Measurements from ENCODE around the gene DYNC1LI1.

DYNC1LI1 gene

DNA sequence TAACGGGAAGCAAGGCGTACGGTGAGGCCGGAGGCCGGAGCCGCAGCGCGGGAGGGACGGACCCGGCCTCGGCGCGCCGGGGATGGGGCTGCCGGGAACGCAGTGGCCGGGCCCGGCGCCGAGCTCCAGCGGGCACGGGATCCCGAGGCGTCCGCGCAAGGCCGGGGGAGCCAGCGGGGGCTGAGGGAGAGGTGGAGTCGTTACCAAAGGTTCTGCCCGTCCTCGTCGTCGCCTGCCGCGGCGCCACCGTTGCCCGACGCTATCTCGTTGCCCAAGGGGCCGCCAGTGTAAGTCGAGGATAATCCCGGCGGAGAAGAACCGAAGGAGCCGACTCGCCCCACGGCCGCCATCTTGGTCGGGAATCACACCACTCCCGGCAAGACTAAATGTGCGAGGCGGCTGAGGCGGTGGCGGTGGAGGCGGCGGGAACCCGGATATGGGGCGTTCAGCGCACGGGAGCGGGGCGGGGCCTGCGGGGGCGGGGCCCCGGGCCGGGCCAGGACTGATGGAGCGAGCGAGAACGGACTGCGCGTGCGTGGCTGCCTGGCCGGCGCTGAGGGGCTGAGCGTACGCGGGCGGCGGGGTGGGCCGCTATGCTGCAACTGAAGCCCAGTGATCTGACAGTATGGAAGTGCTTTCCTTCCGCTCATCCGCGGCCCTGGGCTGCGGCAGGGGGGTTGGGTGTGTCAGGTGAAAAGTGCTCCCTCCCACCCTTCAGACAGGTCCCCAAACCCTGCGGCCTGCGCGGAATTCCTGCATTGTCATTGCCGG, at the start of gene DYNC1LI1:
Gene DYNC1LI1 (minus strand): TSS at position 438 of the 771 bp plus-strand sequence. CDS start 88 bp downstream, at position 350.
- DNase-seq = peak; percentile 78 to 96 (median 92)

DNA sequence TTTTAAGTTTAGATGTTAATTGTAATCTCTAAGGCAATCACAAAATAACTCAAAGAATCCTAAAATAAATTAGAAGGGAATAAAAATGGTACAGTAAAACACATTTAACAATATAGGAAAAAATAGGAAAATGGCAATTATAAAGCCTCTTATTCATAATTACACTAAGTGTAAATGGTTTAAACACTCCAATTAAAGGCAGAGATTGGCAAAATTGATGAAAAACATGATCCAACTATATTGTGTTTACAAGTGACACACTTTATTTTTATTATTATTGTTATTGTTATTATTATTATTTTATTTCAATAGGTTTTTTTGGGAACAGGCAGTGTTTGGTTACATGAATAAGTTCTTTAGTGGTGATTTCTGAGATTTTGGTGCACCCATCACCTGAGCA, 48.7 kb upstream of the DYNC1LI1 start:
- DNase-seq = no peak

DNA sequence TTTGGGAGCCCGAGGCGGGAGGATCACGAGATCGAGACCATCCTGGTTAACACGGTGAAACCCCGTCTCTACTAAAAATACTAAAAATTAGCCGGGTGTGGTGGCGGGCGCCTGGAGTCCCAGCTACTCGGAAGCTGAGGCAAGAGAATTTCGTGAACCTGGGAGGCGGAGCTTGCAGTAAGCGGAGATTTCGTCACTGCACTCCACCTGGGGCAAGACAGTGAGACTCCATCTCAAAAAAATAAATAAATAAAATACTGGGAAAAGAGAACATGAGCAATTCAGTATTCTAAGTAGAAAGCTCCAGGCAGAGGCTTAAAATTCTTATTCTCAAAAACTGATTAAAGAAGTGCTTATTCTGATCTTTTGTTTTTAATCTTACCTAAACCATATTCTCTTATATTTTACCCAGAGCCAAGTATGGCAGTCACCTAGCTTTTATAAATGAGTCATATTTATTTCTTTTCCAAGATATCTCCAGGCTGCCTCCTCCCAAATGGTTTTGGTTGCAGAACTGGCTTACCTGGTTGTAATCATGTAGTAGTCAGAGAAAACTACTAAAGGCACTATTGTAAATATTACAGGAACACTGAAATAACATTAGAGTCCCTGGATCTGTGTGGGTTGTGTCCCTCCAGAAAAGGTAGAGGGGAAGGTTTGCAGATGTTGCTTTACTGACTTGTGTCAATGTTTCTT, 45.8 kb upstream of the DYNC1LI1 start:
- no peak for DNase-seq

GRCh38 chr3:32614956-32615355, 44.3 kb upstream of the DYNC1LI1 start:
- no peak for DNase-seq

- DNase-seq = no peak
These were observed 42.5 kb upstream of the DYNC1LI1 start for GRCh38 chr3:32613183-32613582.

GRCh38 chr3:32612547-32612946, 41.9 kb upstream of the DYNC1LI1 start:
- DNase-seq = no peak

DNA sequence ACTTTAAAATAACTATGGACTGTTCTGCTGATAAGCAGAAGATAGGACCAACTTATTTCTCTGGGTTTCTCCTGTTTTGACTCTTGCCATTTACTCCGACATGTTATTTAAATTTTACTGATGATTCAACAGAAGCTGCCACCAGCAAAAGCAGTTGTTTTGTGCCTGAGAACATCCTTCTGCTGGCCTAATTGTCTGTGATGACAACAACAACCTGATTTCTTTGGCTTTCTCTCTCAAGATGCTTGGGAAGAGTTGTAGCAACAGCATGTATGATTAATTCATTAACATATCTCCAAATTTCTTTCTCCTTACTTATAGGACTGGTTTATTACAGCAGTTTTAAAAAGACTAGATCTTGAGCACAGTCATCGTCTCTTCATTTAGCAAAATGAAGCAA, 36.9 kb upstream of the DYNC1LI1 start:
- DNase-seq = no peak

- no peak for DNase-seq
These were observed 36.3 kb upstream of the DYNC1LI1 start for GRCh38 chr3:32606960-32607359.

DNA sequence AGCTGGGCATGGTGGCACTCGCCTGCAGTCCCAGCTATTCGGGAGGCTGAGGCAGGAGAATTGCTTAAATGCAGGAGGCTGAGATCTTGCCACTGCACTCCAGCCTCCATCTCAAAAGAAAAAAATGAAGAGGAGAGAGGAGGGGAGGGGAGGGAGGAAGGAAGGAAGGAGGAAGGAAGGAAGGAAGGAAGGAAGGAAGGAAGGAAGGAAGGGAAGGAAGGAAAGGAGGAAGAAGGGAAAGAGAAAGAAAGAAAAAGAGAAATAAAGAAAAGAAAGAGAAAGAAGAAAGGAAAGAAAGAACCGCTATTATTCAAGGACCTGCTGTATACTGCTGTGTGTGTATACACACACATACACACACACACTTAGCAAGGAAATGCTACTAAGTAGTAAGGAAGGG, 35.6 kb upstream of the DYNC1LI1 start:
- no peak for DNase-seq

GRCh38 chr3:32603064-32603463, 32.4 kb upstream of the DYNC1LI1 start:
- DNase-seq = no peak

DNA sequence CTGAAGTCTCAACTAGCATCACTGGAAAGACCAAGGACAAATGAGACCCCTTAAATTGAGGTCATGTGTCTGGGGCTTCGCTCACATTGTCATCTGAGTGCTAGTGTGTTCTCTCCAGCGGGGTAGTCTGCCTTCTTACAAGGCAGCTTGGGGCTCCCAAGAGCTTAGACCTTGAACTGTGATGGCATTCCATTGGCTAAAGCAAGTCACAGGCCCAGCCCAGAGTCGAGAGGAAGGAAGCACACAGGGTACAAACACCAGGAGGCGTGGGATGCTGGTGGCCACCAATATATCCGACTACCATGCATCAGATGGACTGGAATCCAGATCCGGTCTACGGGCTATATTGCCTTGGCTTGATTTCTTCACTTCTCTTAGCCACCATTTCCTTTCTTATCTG, 31.5 kb upstream of the DYNC1LI1 start:
- DNase-seq = no peak

GRCh38 chr3:32601722-32602121, 31.1 kb upstream of the DYNC1LI1 start:
- DNase-seq = no peak

- DNase-seq = no peak
These were observed 27.0 kb upstream of the DYNC1LI1 start for GRCh38 chr3:32597656-32598055.

DNA sequence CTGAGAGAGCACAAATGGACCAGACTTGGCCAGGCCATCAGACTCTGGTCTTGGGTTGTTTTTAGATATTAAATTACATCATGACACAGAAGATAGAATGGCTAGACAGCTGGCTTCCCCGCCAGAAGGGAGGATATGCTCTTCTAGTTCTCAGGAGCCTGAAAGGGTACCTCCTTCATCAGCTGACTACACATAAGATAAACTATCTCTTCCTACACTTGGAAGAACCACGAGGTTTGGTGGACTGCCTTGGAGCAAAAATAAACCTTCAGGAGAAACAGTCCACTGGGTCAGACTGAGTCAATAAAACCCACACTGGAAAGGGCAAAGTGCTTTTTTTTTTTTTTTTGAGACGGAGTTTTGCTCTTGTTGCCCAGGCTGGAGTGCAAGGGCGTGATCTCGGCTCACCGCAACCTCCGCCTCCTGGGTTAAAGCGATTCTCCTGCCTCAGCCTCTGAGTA, 26.3 kb upstream of the DYNC1LI1 start:
- no peak for DNase-seq

DNA sequence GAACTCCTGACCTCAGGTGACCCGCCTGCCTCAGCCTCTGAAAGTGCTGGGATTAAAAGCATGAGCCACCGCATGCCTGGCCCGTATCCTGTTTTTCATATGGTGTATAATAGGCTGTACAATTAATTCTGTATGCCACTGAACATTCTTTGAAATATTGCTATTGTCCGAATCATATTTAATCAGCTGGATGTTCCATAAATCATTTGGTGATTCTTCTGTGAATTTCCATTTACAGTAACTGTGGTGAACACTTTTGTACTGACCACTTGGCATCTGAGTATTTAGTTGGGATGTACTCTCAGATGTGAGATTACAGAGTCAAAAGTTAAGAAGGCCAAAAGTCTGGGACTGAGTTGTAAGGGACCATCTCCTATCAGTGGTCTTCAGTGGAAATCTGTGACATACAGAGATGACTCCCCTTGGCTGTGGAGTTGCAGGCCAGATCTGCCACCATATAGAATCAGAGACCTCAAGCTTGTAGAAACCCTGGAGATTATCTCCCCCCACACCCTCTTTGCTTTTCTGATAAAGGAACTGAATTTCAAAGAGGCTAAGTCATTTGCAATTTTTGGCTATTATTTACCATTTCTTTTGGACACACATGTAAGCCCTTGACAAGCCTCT, 25.7 kb upstream of the DYNC1LI1 start:
- DNase-seq = no peak

GRCh38 chr3:32595323-32595722, 24.7 kb upstream of the DYNC1LI1 start:
- DNase-seq = no peak

DNA sequence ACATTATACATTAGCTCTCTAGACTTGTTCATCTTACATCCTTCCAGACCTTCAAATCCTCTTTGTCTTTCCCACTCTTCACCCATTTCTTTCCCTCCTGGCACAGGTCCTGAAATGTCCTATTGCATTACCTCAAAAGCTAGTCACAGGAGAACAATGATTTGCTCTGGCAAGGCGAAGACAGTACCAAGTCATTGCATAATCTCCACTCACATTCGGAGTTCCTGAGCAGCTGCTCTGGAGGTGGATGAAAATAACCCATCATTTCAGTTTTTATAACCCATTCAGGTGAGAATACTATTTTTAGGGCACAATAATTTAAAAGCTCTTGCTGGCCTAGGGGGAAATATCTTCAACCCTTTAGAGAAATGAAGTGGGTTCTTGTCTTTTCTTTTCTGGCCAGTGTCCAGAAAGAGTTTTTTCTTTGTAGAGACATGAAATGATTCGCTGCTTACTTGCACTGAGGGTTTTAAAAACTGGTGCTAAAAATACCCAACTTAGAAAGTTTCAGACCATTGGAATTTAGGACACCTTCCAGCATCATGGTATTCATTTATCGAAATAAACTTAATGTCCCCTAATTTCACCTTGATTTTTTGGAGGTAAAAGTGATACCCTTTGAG, 23.4 kb upstream of the DYNC1LI1 start:
- DNase-seq = peak in 1 of 14 donors; percentile 2

GRCh38 chr3:32592696-32593353, 22.2 kb upstream of the DYNC1LI1 start:
- DNase-seq = no peak

- DNase-seq = no peak
These were observed 21.4 kb upstream of the DYNC1LI1 start for GRCh38 chr3:32592011-32592410.

GRCh38 chr3:32591186-32591585, 20.5 kb upstream of the DYNC1LI1 start:
- no peak for DNase-seq

- peak in 1 of 14 donors; percentile 1 for DNase-seq
These were observed 15.7 kb upstream of the DYNC1LI1 start for GRCh38 chr3:32586356-32586755.

DNA sequence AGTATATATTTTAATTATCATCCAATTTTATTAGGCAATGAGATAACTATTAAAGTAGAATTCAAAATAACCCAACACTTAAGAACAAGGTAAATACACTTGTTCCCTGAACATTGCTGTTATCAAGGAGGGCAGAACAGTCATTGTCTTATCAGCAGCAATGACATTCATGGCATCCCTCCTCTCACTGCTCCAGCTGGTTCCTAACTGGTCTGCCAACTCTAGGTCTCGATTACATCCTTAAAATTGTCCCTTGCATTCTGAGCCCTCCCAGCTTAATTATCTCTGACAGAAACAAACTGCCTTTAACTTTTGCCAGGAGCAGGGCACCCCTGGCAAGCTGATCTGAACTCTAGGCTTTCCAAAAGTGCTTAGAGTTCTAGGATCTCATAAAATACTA, 14.0 kb upstream of the DYNC1LI1 start:
- no peak for DNase-seq
